HepG2 (cell line): ENCODE data around the gene LRIT1.

Experiments used
- BRCA1 ChIP-seq: sonication (generic); formaldehyde crosslinking; IDR thresholded peaks from 2 replicates; pipeline ENCODE4 v1.4.0; 2020; ENCODE audit warnings: missing genetic modification reagents
- CEBPB ChIP-seq: IDR thresholded peaks from 2 replicates; pipeline ENCODE4 v1.6.1; 2011; ENCODE audit warnings: low read depth, low read length, improper control_type of control experiment, borderline replicate concordance
- FOXA1 ChIP-seq, 2 experiments: fragments of 450-650 bp in 1 of 2; sonication (generic) in 1 of 2; formaldehyde crosslinking in 1 of 2; IDR thresholded peaks; 2 replicates each; pipeline versions ENCODE4 v1.4.0 to v1.6.1; 2016 to 2020; ENCODE audit warnings: missing genetic modification reagents in 1 of 2
- GATAD2A ChIP-seq: IDR thresholded peaks from 2 replicates; pipeline ENCODE4 v1.6.1; 2016
- HMG20A ChIP-seq: IDR thresholded peaks from 2 replicates; pipeline ENCODE4 v1.6.1; 2016; ENCODE audit warnings: borderline replicate concordance
- IRF1 ChIP-seq: sonication (generic); formaldehyde crosslinking; IDR thresholded peaks from 2 replicates; pipeline ENCODE4 v1.4.0; 2020; ENCODE audit warnings: low read depth, mild to moderate bottlenecking, missing genetic modification reagents
- MAFK ChIP-seq, 2 experiments: IDR thresholded peaks in 1 of 2; conservative IDR thresholded peaks in 1 of 2; 2 replicates each; pipeline ENCODE4 v1.6.1; 2011; ENCODE audit warnings: improper control_type of control experiment in 2 of 2, low read length in 2 of 2
- NBN ChIP-seq: fragments of 450-650 bp; conservative IDR thresholded peaks from 2 replicates; pipeline ENCODE4 v1.6.1; 2017
- PBX2 ChIP-seq: IDR thresholded peaks from 2 replicates; pipeline ENCODE4 v1.6.1; 2016; ENCODE audit warnings: control low read depth
- PRDM15 ChIP-seq: sonication (generic); formaldehyde crosslinking; IDR thresholded peaks from 2 replicates; pipeline ENCODE4 v1.4.0; 2020; ENCODE audit warnings: missing genetic modification reagents
- RAD51 ChIP-seq: fragments of 450-650 bp; IDR thresholded peaks from 2 replicates; pipeline ENCODE4 v1.6.1; 2016; ENCODE audit warnings: borderline replicate concordance
- REST ChIP-seq, 2 experiments: IDR thresholded peaks; 2 replicates each; pipeline ENCODE4 v1.6.1; 2011 to 2012; ENCODE audit warnings: low read length in 2 of 2, borderline replicate concordance in 1 of 2, low read depth in 1 of 2, mild to moderate bottlenecking in 1 of 2, moderate library complexity in 1 of 2
- ZNF124 ChIP-seq: sonication (generic); formaldehyde crosslinking; IDR thresholded peaks from 2 replicates; pipeline ENCODE4 v1.4.0; 2020; ENCODE audit warnings: missing genetic modification reagents
- ZNF747 ChIP-seq: sonication (generic); formaldehyde crosslinking; IDR thresholded peaks from 2 replicates; pipeline ENCODE4 v1.8.1; 2023; ENCODE audit warnings: missing genetic modification reagents, mild to moderate bottlenecking, borderline replicate concordance

- TF ChIP-seq CEBPB = no peak
- TF ChIP-seq MAFK (conservative IDR thresholded peaks at IDR 0.05 in 1 of 2, IDR thresholded peaks at IDR 0.05 in 1 of 2; ENCODE audit: low read length in 2 of 2) = no peak
- TF ChIP-seq ZNF747 (CRISPR knock-in tag) = no peak
- TF ChIP-seq IRF1 = no peak
- no peak for TF ChIP-seq REST (IDR thresholded peaks at IDR 0.05; ENCODE audit: borderline replicate concordance in 1 of 2, low read depth in 1 of 2, low read length in 2 of 2)
- no peak for TF ChIP-seq NBN
- TF ChIP-seq RAD51 = no peak
- TF ChIP-seq ZNF124 (CRISPR knock-in tag) = no peak
- TF ChIP-seq PBX2 (CRISPR knock-in tag) = no peak
- TF ChIP-seq HMG20A (CRISPR knock-in tag) = no peak
- no peak for TF ChIP-seq BRCA1 (CRISPR knock-in tag)
- no peak for TF ChIP-seq FOXA1 (IDR thresholded peaks at IDR 0.05)
- no peak for TF ChIP-seq FOXA1 (CRISPR knock-in tag; IDR thresholded peaks at IDR 0.05)
- TF ChIP-seq GATAD2A = no peak
- TF ChIP-seq PRDM15 (CRISPR knock-in tag) = no peak
Observed at GRCh38 chr10:84263716-84264115, 22.4 kb upstream of the LRIT1 start.
